Activated naive CD8-positive, alpha-beta T cell (primary cell): Measurements from ENCODE around the gene FOXD2.

ENCODE experiments used
- H3K27ac Mint-ChIP-seq: one replicate; pipeline ENCODE4 v1.8.0; 2021; ENCODE audit warnings: mixed read lengths
- H3K27me3 Mint-ChIP-seq: one replicate; pipeline ENCODE4 v1.8.0; 2021; ENCODE audit warnings: mixed read lengths
- H3K36me3 Mint-ChIP-seq: one replicate; pipeline ENCODE4 v1.8.0; 2021; ENCODE audit warnings: mixed read lengths
- H3K4me1 Mint-ChIP-seq: one replicate; pipeline ENCODE4 v1.8.0; 2021; ENCODE audit warnings: low read depth, mixed read lengths
- H3K4me3 Mint-ChIP-seq: one replicate; pipeline ENCODE4 v1.8.0; 2021; ENCODE audit warnings: mild to moderate bottlenecking, mixed read lengths
- H3K9me3 Mint-ChIP-seq: one replicate; pipeline ENCODE4 v1.8.0; 2021; ENCODE audit warnings: low read depth, mixed read lengths

FOXD2 gene

DNA sequence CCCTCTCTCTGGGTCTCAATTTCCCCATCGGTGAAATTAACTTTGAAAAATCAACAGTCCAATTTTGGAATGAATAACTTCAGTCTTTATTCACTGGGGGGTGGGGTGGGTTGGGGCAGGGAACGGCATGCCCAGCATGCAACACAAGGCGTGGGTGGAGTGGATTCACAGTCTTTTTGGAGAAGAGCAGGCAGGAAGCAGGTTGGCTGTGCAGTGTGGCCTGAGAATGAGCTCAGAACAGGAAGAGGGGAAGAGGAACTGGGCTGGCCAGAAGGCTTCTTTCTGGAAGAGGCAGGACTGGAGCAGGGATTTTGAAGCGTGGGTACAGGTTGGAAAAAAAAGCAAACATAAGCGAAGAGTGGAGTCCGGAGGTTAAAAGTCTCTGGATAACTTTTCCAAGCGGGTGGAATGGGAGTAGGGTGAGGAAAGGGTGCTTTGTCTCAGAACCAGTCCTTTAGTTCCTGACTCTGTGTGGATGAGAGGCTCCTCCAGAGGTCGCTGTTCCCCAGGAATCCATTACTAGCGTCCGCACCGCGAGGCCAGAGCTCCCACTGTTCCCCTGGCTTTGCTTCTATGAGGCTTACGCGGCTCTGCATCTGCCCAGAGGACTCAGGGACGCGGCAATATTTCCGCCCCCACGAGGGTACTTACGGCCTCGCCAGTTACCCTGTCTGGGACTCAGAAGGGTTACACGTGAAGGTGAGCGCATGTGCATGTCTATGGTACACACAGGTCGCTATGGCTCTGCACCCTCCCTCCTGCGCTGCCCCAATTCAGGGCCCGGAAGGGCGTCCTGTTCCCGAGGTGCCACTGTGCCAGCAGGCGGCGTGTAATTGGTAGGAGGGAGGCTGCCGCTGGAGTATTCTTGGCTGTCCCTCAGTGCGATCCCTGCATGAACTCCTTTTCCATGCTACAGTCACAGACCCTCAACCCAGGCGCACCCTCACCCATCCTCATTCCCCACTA is 5.5 kb upstream of the FOXD2 start:
- Mint-ChIP-seq H3K27me3 (peaks cover 26% of the 10 kb centered on the region), H3K36me3 (peaks cover 3% of the 10 kb centered on the region), H3K4me1 (peaks cover 38% of the 10 kb centered on the region), H3K9me3 (no peaks in the 10 kb centered on the region), H3K4me3 (peak overlapping the region; percentile 75), H3K27ac (no peak overlapping the region)

DNA sequence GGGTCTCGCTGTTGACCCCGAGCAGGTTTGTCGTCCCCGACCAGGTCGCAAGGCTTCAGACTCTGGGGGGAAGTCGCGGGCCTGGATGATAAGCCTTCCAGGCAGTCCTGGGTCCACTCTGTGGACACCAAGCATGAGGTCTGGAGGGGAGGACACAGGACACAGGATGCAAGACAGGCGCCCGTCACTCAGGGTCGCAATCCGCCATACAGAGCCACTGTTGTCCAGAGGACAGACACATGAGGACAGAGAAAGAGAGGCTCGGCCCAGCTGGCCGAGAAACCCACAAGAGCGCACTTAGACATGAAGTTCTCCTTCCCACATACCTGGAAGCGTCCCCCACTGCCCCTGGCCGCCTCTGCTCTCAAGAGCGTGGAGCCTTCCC is 4.8 kb upstream of the FOXD2 start:
- no peaks in the 10 kb centered on the region for H3K9me3 Mint-ChIP-seq
- no peak overlapping the region for H3K27ac Mint-ChIP-seq
- peaks cover 38% of the 10 kb centered on the region for H3K4me1 Mint-ChIP-seq
- H3K27me3 Mint-ChIP-seq: peaks cover 26% of the 10 kb centered on the region
- peaks cover 3% of the 10 kb centered on the region for H3K36me3 Mint-ChIP-seq
- peak overlapping the region; percentile 75 for H3K4me3 Mint-ChIP-seq

DNA sequence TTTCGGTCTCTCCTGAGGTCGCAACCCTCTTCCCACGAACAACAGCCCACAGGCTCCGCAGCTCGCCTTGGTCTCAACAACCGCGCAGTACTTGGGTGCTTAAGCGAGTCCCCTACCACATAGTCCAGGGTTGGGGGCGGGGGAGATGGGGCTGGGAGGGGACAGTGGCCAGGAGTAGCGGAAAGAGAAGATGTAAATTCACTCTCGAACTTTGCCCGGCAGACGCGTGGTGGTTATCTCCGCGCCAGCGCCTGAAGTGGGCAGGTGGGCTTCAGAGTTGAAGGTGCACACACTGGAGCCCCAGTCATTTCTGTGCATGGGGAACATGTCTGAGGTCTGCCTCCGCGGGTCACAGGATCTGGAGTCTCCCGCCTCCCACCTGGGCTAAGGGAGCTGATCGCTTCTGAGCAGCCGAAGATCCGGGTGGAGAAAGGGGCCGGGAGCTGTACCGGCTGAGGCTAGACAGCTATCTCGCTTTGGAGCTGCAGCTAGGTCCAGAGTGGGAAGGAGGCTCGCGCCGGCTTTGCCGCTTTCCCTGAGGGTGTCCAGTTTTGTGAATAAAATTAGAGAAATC is 4.3 kb upstream of the FOXD2 start:
- Mint-ChIP-seq H3K27me3 (peaks cover 26% of the 10 kb centered on the region), H3K27ac (no peak overlapping the region), H3K4me1 (peaks cover 39% of the 10 kb centered on the region), H3K36me3 (peaks cover 3% of the 10 kb centered on the region), H3K4me3 (peak overlapping the region; percentile 75), H3K9me3 (no peaks in the 10 kb centered on the region)

DNA sequence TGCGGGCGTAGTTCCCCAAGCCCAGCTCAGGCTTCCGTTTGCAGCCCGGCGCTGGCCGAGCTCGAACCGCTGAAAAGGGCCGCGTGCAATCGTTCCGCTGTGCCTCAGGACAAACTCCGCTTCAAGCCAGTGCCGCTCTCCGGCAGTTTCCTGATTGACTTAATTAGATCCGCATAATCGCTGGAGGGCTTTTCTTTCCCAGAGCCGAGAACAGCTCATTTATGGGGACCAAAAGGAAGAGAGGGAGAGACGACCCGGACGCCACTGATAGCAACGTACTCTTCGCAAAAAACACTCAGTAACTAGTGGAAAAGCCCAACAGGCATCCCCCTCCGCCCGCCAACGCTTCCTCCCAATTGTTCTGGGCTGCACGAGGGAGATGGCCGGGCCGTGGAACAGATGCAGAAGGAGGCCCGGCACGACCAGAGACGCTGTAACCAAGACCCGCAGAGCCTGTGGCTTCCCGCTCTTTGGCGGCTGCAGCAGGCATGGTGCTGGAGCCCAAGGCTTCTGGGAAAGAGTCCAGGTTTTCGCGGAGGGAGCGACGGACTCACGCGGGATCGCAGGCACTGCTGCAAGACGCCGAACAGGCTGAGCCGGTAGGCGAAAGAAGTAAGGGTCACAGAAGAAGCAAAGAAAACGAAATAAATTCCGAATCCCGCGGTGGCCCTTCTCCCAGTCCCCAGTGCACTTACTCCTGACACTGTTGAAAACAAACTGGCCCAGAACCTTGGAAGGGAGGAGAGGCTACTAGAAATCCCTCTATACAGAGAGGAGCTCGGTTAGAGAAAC is 3.6 kb upstream of the FOXD2 start:
- Mint-ChIP-seq H3K27ac (no peak overlapping the region), H3K36me3 (peaks cover 3% of the 10 kb centered on the region), H3K27me3 (peaks cover 21% of the 10 kb centered on the region), H3K9me3 (no peaks in the 10 kb centered on the region), H3K4me1 (peaks cover 39% of the 10 kb centered on the region), H3K4me3 (peak overlapping the region; percentile 44)

DNA sequence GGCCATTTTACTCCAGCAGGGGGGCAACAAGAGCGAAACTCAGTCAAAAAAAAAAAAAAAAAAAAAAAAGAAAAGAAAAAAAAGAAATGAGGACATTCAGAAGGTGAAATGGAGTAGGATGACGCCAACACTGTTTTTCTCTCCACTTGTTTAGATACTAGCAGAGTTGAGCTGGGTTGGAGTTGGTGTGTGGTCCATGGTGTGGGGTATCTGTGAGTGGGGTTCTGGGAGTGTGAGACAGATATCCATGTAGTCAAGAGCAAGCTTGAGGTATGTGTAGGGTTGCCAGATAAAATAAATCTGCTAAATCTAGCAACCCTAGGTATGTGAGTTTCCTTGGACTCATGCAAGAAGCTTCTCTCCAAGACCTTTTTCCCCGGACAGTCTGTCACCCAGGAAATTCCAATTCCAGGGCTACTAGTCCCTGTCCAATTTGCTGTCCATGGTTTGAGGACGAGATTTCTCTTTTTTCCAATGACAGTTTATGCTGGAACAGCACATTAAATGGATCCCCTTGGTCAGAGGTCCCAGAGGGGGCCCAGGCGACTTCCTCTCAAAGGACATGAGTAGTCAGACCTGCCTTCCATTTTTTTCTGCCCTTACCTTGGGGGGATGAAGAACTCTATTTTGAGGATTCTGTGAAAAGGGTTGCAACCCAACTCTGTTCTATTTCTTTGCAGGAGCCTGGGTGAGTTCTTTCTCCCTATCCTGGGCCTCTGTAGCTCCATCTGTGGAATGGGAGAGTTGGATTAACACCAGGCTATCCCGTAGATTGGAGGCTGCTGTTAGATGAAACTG is 2.1 kb upstream of the FOXD2 start:
- Mint-ChIP-seq H3K9me3 (no peaks in the 10 kb centered on the region), H3K27ac (no peak overlapping the region), H3K4me1 (peaks cover 39% of the 10 kb centered on the region), H3K36me3 (no peaks in the 10 kb centered on the region), H3K27me3 (peaks cover 18% of the 10 kb centered on the region), H3K4me3 (peak overlapping the region; percentile 91)

DNA sequence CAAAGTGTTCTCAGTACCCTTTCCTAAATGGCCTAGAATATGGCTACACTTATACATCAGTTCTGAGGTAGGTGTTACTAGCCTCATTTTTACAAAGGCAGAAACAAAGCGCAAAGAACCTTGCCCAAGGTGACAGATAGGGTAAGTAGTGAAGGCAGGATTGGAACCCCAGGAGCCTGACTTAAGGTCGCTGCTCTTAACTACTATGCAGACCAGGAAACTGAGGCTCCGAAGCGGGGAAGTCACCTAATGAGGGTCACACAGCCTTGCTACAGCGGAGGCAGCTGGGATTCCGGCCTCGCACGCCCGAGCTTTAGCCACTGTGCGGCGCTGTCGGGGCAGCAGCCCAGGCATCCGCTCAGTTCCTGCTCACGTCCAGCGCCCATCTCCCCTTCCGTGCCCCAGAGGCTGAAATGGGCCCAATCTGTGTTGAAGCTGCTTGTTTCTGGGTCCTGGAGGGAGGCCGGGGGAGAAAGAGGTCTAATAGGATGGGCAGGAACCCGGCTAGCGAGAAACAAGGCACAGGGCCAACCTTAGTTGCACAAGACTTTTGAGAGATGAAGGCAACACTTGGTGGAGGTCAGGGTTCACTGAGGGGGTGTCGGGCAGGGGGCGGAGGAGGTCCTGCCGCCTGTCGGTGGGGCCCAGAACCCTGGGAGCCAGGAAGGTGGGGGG is 1.4 kb upstream of the FOXD2 start:
- Mint-ChIP-seq H3K27me3 (peaks cover 14% of the 10 kb centered on the region), H3K4me3 (peak overlapping the region; percentile 91), H3K4me1 (peaks cover 37% of the 10 kb centered on the region), H3K36me3 (no peaks in the 10 kb centered on the region), H3K9me3 (no peaks in the 10 kb centered on the region), H3K27ac (peak overlapping the region; percentile 72)

DNA sequence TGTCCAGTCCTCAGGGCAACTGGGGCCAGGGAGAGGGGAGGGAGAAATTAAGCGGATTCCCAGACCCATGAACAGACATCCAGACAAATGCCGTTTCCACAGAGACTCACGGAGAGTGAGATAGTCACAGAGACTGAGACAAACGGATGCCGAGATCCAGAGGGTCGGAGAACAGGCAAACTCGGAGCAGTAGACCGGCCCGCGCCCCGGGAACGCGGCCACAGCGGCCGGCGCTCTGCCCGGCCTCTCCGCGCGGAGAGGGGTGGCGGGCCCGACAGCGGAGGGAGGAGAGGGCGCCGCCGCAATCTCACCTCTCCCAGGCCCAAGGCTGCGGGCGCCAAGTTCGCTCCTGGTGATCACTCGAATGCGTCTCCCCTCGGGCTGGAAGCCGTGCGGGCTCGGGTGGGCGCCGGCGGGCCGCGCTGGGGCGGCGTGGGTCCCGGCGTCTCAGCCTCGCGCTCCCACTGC is 831 bp upstream of the FOXD2 start:
- no peaks in the 10 kb centered on the region for H3K9me3 Mint-ChIP-seq
- no peaks in the 10 kb centered on the region for H3K36me3 Mint-ChIP-seq
- peaks cover 34% of the 10 kb centered on the region for H3K4me1 Mint-ChIP-seq
- H3K4me3 Mint-ChIP-seq: peak overlapping the region; percentile 91
- H3K27ac Mint-ChIP-seq: no peak overlapping the region
- peaks cover 14% of the 10 kb centered on the region for H3K27me3 Mint-ChIP-seq

DNA sequence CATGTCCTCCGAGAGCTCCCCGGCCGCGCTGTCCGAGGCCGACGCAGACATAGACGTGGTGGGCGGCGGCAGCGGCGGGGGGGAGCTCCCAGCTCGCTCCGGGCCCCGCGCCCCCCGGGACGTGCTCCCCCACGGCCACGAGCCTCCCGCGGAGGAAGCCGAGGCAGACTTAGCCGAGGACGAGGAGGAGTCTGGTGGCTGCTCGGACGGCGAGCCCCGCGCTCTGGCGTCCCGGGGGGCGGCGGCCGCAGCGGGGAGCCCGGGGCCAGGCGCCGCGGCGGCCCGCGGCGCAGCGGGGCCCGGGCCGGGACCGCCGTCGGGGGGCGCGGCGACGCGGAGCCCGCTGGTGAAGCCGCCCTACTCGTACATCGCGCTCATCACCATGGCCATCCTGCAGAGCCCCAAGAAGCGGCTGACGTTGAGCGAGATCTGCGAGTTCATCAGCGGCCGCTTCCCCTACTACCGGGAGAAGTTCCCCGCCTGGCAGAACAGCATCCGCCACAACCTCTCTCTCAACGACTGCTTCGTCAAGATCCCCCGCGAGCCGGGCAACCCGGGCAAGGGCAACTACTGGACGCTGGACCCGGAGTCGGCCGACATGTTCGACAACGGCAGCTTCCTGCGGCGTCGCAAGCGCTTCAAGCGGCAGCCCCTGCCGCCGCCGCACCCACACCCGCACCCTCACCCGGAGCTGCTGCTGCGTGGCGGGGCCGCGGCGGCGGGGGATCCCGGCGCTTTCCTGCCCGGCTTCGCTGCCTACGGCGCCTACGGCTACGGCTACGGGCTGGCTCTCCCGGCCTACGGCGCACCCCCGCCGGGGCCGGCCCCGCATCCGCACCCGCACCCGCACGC is 547 bp downstream of the FOXD2 start:
- peak overlapping the region; percentile 78 for H3K4me3 Mint-ChIP-seq
- H3K9me3 Mint-ChIP-seq: no peaks in the 10 kb centered on the region
- H3K27me3 Mint-ChIP-seq: peaks cover 6% of the 10 kb centered on the region
- H3K4me1 Mint-ChIP-seq: peaks cover 20% of the 10 kb centered on the region
- no peaks in the 10 kb centered on the region for H3K36me3 Mint-ChIP-seq
- H3K27ac Mint-ChIP-seq: no peak overlapping the region

DNA sequence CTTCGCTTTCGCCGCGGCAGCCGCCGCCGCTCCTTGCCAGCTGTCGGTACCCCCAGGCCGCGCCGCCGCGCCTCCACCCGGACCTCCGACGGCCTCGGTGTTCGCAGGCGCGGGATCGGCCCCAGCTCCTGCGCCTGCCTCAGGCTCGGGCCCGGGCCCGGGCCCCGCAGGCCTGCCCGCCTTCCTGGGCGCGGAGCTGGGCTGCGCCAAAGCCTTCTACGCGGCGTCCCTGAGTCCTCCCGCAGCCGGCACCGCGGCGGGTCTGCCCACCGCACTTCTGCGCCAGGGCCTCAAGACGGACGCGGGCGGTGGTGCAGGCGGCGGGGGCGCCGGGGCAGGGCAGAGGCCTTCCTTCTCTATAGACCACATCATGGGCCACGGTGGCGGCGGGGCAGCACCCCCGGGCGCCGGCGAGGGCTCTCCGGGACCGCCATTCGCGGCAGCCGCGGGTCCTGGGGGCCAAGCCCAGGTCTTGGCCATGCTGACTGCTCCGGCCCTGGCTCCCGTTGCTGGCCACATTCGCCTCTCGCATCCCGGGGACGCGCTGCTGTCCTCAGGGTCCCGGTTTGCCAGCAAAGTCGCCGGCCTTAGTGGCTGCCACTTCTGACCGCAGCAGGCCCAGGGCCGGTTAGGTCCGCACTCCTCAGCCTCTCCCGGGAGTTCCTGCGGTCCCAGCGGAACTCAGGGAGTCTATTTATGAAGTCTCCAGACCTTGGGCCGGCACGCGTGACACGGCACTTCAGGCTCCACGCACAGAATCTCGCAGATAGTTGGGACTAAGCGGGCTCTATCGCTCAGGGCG is 1.4 kb downstream of the FOXD2 start:
- Mint-ChIP-seq H3K4me1 (peaks cover 18% of the 10 kb centered on the region), H3K27me3 (peaks cover 6% of the 10 kb centered on the region), H3K36me3 (no peaks in the 10 kb centered on the region), H3K27ac (peak overlapping the region; percentile 50), H3K9me3 (no peaks in the 10 kb centered on the region), H3K4me3 (peak overlapping the region; percentile 57)

DNA sequence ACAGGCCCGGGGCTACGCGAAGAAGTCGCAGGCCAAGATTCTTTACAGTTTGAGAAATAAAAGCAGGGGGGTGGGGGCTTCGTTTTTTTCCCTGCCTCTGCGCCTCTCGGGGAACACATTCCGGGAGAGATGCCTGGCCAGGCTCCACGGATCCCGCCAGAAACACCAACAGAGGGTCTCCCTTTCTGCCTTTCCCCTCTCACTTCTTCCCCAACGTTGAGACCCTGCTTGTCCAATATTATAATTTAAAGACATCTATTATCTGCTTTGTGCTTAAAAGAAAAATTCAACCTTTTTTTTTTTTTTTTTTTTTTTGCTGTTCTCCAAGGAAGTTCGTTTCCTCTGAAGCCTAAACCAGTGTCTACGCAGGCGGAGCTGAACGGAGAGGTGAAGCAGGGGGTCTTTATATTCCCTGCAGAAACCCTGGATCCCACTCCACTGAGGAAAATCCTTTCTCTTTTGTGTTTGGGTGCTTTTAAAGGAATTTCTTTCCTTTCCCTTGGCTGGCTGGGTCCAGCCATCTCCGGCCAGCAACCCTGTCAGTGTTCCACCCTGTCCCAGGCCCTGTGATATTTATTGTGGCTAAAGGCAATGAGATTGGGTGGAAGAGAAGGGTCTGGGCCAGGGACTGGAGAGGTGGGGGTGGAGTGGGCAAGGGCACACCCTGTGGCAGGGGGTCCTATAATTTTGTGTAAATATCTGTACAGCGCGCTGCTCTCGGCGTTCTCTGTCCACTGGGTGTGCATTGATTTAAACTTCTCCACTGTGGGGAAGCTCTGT is 2.2 kb downstream of the FOXD2 start:
- Mint-ChIP-seq H3K4me1 (peaks cover 22% of the 10 kb centered on the region), H3K27me3 (peaks cover 8% of the 10 kb centered on the region), H3K36me3 (no peaks in the 10 kb centered on the region), H3K9me3 (no peaks in the 10 kb centered on the region), H3K27ac (peak overlapping the region; percentile 50), H3K4me3 (peak overlapping the region; percentile 57)

DNA sequence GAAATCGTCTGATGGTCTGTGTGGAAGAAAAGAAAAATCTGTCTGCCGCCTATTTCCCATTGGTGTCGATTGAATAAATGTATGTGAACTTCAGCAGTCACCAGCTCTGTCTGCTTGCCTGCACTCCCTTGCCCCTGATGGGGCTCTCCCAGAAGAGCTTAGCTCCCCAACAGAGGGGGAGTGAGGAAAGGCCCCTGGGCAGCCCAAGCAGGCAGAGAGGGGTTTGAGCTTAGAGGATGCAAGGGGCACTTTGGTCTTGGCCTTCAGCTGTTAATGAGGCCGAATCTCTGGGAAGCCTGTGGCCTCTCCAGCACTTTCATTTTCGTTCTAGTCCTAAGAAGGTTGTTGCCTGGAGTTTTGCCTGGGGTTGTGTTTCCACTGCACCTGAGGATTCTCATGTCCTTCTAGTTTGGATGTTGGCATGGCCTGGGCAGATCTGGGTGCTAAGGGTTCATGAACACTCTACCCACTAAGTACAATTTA is 2.8 kb downstream of the FOXD2 start:
- peaks cover 12% of the 10 kb centered on the region for H3K27me3 Mint-ChIP-seq
- H3K36me3 Mint-ChIP-seq: no peaks in the 10 kb centered on the region
- H3K4me1 Mint-ChIP-seq: peaks cover 24% of the 10 kb centered on the region

More for the DNA sequence above, 2.8 kb downstream of the FOXD2 start:
- H3K27ac Mint-ChIP-seq: no peak overlapping the region
- H3K4me3 Mint-ChIP-seq: no peak overlapping the region
- H3K9me3 Mint-ChIP-seq: no peaks in the 10 kb centered on the region
